ENCODE data around the gene POLR3E.
"Not testable (repeated sequence)": the region's sequence is repeated elsewhere in the genome, so short reads cannot be mapped to it uniquely, and the experiment has no call there.

The POLR3E gene

GRCh38 chr16:22291860-22292318, 5.3 kb upstream of the POLR3E start:
- no peak for DNase-seq (ENCODE audit: low spot score)

- no peak for DNase-seq (ENCODE audit: low spot score)
These were observed 4.9 kb upstream of the POLR3E start for GRCh38 chr16:22292320-22292719.

DNA sequence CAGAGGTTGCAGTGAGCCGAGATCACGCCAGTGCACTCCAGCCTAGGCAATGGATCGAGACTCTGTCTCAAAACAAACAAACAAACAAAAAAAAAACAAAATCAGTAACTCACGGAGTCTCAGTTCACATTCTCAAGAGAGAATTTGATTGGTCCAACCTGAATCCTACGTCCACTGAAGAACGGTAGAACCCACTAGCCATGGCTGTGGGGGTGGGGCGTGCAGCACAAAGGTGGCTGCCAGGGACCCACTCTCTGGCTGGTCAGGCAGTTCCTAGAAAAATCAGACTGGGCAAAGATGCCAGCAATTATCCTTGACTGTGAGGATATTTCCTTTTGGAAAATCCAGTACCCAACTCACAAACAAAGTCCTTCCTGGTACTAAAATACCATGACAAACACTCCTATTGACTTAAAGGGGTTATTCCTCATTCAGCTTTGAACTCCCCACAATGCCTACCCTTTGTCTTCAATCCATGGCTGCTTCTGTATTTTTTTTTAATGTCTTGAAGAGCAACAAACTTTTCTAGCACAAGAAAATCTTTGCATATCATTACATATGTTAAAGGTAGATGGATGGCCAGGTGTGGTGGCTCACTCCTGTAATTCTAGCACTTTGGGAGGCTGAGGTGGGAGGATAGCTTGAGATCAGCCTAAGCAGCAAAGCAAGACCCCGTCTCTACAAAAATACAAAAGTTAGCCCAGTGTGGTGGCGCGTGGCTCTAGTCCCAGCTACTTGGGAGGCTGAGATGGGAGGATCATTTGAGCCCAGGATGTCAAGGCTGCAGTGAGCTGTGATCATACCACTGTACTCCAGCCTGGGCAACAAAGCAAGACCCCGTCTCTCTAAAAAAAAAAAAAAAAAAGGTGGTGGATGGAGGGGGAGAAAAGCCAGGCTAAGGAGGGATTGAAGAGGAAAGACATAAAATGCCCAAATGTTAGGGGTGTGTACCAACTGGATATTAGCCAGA, 3.8 kb upstream of the POLR3E start:
- DNase-seq (ENCODE audit: low spot score), result no peak

DNA sequence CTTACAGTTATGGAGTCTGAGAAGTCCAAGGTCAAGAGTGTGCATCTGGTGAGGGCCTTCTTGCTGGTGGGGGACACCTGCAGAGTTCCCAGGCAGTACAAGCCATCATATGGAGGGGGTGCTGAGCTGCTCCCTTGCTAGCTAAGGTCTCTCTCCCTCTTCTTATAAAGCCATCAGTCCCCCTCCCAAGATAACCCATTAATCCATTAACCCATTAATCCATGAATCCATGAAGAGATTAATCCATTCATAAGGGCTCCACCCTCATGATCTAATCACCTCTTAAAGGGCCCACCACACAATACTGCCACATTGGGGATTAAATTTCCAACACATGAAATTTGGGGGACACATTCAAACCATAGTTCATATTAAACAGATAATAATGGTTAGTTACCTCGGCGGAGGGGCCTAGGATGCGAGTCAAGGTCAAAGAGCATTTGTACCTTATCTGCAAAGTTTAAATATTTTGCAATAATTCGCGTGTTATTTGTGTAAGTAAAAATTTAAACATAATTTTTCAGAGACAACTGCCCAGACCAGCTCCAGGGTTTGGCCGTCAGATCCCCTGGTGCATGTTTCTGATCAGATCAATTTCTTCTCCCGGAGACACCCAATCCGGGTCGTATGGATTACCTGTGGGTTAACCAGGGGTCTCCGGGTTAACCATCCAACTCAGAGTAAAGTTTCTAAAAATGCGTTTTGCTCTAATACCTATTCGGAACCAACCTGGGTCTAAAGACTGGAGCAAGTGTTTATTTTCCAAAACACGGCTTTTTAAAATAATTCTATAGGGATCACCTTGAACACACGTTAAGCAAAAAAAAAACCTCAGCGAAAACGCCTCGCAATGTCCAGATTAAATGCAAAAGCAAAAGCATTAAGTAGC, 740 bp upstream of the POLR3E start:
- no peak for DNase-seq (ENCODE audit: low spot score)

DNA sequence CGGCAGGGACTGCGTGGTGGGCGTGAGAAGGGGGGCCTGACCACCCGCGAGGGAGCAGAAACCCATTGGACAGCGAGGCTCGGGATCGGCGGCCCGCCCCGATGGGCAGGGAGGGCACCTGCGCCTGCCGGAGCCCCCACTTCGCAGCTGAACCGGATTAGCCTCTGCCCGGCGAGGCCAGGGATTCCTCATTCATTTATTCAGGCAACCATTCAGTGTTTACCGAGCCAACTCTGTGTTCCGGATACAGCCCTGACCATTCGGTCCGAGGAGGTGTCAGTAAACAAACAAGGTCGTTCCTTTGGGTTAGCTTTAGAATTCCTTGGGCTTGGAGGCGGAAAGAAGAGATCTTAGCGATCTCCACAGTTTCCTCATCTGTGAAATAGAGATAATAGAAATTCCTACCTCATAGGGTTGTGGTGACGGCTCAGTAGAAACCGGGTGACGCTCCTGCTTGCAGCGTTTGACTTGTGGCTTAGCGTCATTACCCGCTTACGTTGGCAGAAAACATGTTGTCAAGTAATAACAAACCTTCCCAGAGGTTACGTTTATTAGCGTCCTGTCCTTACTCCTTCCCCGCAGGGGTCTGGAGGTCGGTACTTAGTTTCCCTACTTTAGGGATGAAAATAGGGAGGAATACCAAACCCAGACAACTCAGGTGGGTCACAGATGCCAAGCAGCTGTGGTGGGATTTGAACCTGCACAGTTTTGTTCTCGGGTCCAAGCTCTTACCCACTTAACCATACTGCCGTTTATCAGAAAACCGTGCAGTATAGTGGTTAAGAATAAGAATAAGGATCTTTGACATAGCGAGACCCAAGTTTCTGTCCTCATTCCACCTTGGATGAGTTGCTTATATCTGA, 893 bp downstream of the POLR3E start:
- DNase-seq (ENCODE audit: low spot score), result peak; percentile 86

GRCh38 chr16:22299036-22299435, 1.8 kb downstream of the POLR3E start:
- no peak for DNase-seq (ENCODE audit: low spot score)

DNA sequence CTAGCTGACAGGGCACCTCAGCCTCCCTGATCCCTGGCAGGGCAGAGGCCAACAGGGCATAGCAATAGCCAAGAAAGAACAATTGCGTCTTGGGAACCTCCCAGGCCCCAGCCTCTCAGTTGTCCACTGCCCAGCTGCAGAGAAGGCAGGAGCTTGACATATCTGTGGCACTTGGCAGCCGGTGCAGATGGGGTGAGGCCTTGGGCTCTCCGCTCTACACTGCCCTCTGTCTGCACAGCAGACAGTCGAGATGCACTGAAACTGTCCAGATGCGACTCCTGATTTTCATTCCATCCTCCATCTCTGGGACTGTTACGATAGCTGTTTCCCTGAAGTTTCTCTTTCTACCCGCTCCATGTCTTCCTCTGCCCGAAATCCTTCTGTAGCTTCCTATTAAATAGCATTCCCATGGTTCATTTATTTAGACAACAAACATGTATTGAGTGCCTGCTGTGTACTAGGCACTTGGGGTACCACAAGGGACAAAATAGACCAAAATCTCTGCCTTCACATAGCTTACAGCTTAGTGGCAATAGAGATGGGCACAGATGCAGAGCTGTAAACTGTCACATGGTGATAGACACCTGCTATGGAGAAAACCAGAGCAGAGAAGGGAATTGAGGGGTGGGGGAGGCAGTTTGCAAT, 3.3 kb downstream of the POLR3E start:
- peak; percentile 73 for DNase-seq (ENCODE audit: low spot score)

DNA sequence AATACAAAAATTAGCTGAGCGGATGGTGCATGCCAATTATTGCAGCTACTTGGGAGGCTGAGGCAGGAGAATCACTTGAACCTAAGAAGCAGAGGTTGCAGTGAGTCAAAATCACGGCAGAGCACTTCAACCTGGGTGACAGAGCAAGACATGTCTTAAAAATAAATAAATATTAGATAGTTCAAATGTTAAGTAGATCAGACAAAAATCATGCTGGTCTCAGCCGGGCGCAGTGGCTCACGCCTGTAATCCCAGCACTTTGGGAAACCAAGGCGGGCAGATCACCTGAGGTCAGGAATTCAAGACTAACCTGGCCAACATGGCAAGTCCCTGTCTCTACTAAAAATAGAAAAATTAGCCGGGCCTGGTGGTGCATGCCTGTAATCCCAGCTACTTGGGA, 4.2 kb downstream of the POLR3E start:
- not testable (repeated sequence) for DNase-seq (ENCODE audit: low spot score)

- DNase-seq (ENCODE audit: low spot score), result no peak
These were observed 5.7 kb downstream of the POLR3E start for GRCh38 chr16:22302776-22303363.

- no peak for DNase-seq (ENCODE audit: low spot score)
These were observed 7.2 kb downstream of the POLR3E start for GRCh38 chr16:22304411-22304810.

GRCh38 chr16:22306788-22307187, 9.6 kb downstream of the POLR3E start:
- DNase-seq (ENCODE audit: low spot score), result no peak

DNA sequence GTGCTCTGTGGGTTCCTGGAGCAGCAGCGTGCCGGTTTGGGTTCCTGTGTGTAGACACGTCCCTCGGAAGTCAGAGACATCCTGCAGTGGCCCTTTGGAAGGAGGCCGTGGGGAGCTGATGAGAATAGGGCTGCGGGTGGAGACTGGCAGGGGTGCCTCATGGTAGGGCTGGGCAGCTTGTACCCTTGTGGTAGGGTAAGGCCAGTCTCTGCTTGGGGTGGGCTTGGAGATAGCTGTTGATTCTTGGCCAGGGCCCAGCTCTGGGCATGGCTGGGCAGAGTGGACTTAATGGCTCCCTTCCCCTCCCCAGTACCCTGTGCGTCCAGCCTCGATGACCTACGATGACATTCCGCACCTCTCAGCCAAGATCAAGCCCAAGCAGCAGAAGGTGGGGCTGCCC, 10.6 kb downstream of the POLR3E start:
- DNase-seq (ENCODE audit: low spot score), result no peak

DNA sequence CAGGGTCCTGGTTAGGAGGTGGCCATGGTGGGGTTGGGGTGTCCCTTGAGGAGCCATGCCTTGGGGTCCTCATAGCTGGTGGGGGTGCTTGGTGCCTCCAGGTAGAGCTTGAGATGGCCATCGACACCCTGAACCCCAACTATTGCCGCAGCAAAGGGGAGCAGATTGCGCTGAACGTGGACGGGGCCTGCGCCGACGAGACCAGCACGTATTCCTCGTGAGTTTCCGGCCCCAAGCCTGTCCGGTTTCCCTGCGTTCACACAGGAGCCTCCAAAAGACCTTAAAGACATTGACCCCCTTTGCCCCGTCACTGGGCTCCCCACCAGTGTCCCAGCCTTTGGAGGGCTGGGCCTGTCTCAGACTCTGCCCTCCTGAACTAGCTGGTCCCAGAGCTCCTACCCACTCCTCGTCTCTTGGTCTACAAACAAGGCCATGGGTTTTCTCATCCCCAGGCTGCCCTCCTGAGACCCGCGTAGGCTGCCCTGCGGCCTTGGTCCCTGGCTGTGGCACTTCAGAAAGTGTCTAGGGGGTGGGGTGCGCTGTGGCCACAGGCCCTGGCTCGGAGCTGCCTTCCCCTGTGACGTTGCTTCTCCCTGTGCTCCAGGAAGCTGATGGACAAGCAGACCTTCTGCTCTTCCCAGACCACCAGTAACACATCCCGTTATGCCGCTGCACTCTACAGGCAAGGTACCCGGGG, 11.8 kb downstream of the POLR3E start:
- DNase-seq (ENCODE audit: low spot score), result no peak

DNA sequence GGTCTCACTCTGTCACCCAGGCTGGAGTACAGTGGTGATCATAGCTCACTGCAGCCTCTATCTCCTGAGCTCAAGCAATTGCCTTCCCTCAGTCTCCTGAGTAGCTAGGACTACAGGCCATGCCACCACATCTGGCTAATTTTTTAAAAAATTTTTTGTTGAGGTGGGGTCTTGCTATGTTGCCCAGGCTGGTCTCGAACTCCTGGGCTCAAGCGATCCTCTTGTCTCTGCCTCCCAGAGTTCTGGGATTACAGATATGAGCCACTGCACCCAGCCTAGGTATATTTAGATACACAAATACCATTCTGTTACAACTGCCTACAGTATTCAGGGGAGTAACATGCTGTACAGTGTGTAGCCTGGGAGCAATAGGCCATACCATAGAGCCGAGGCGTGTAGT, 14.3 kb downstream of the POLR3E start:
- DNase-seq (ENCODE audit: low spot score), result no peak

GRCh38 chr16:22312897-22313781, 15.9 kb downstream of the POLR3E start:
- DNase-seq (ENCODE audit: low spot score), result no peak

DNA sequence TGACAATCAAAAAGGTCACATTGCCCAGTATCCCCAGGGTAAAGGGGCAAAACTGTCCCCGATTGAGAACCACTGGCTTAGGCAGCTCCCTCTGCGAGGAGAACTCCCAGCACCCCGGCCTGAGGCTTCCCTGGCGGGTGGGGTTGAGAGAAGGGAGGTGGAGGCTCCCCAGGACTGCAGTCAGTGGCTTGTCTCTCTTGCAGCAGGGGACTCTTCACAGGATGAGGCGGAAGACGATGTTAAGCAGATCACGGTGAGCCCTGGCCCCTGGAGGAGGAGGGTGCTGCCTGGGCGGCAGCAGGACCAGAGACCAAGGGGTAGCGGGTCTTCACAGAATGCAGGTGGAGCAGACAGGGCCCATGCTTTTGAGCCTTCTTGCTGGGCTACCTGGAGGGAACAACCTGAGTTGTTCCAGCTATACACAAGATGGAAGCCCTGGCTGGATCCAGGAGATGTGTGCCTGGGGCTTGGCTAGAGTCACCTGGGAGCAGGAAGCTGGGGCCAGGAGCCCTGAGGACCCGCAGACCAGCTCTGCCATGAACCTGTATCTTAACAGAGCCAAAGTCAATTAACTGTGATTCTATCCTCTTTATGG, 16.8 kb downstream of the POLR3E start:
- DNase-seq (ENCODE audit: low spot score), result no peak

DNA sequence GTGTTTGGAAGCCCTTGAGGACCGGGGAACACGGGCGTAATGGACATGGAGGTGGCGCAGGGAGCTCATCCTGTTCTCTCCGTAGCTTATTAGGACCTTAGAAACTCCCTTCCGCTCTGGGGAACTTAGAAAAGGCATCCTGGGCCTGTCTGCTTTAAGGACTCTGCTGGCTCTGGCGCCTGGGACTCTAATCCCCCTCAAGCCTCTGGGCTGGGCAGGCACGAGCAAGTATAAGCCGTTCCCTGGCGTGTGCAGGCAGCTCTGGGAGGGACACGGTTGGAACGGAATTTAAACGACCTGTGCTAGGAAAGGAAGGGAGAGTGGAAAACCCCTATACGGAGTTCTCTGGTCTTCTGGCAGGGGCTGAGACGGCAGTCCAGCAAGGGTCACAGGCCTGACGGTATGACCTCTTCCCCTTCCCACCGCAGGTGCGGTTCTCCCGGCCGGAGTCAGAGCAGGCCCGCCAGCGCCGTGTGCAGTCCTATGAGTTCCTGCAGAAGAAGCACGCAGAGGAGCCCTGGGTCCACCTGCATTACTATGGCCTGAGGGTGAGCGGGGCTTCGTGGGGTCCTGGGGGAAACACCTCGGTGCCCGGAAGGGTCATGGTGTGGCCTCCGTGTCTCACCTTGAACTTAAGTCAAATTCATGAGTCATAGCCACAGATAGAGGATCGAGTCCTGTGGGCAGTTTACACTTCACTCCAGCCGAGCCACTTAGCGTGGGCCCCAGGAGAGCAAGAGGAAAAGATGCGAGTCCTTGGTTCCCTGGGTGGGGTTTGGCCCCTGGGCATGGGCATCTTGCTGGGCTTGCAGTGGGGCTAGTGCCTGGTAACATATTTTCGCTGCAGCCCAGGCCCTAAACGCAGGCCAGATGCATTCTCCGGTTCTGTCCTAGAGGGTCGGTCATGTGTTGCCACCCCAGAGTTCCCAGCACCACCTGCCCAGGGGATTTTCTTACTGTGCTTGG, 17.7 kb downstream of the POLR3E start:
- no peak for DNase-seq (ENCODE audit: low spot score)

DNA sequence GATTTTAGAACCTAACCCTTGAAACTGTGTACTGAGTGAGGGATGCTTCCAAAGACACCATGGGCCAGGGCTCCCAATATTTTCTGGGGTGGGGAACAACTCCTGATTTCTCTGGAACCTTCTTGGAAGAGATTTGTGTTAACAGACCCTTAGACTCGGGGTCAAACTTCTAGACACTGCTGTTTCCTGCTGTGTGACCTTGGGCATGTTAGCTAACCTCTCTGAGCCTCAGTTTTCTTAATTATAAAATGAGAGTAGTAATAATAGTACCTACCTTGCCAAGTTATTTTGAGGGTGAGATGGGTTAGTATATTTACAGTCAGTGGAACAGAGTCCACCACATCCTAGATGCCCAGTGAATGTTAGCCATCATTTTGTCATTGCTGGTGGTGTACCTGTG, 18.8 kb downstream of the POLR3E start:
- DNase-seq (ENCODE audit: low spot score), result no peak

Data from hematopoietic multipotent progenitor cell treated with erythropoietin and hydrocortisone succinate and interleukin-3 and kit ligand, for 15 days (in vitro differentiated cells).